OCI-LY7 (cell line): ENCODE results near the gene PCNX2.

Experiments
- CTCF ChIP-seq: fragments of 200-600 bp; sonication (generic); conservative IDR thresholded peaks from 2 replicates; pipeline ENCODE4 v1.5.1; 2014; ENCODE audit warnings: mild to moderate bottlenecking, antibody characterized with exemption, low read length, moderate library complexity, mixed read lengths
- EZH2phosphoT487 ChIP-seq: fragments of 200-600 bp; sonication (generic); IDR thresholded peaks from 2 replicates; pipeline ENCODE4 v1.6.1; 2018; ENCODE audit warnings: low read depth, borderline replicate concordance, mild to moderate bottlenecking, mixed run types, antibody characterized with exemption, low read length, moderate library complexity, mixed read lengths

- TF ChIP-seq CTCF = peak; percentile 89
- no peak for TF ChIP-seq EZH2phosphoT487
Observed at GRCh38 chr1:233304489-233305102, 9.1 kb upstream of the PCNX2 start.
